ENCODE data around the gene HYOU1.
A peak's percentile ranks its signal among the peaks of the same experiment; 100 is the strongest.
"Not testable (repeated sequence)": the region's sequence is repeated elsewhere in the genome, so short reads cannot be mapped to it uniquely, and the experiment has no call there.

Gene HYOU1

GRCh38 chr11:119042927-119043326 is 14.1 kb downstream of the HYOU1 start:
- no peak for DNase-seq

- no peak for DNase-seq
Observed at GRCh38 chr11:119041821-119042514, 15.0 kb downstream of the HYOU1 start.

GRCh38 chr11:119039471-119039870 is 17.5 kb downstream of the HYOU1 start:
- DNase-seq: not testable (repeated sequence)

- no peak for DNase-seq
Observed at GRCh38 chr11:119038884-119039283, 18.1 kb downstream of the HYOU1 start.

- DNase-seq: no peak
Observed at GRCh38 chr11:119034813-119035212, 22.2 kb downstream of the HYOU1 start.

GRCh38 chr11:119033421-119033820 is 23.6 kb downstream of the HYOU1 start:
- not testable (repeated sequence) for DNase-seq

GRCh38 chr11:119031912-119032280 is 25.1 kb downstream of the HYOU1 start:
- DNase-seq: no peak

GRCh38 chr11:119030329-119031047 is 26.5 kb downstream of the HYOU1 start, which contains the start of gene SLC37A4:
Gene SLC37A4 (minus strand): TSS chr11:119030877.
- DNase-seq: peak; percentile 99

GRCh38 chr11:119030029-119030328 is 27.0 kb downstream of the HYOU1 start:
- no peak for DNase-seq

GRCh38 chr11:119029340-119030028 is 27.5 kb downstream of the HYOU1 start:
- no peak for DNase-seq

- no peak for DNase-seq
Observed at GRCh38 chr11:119029069-119029339, 28.0 kb downstream of the HYOU1 start.

- DNase-seq: no peak
Observed at GRCh38 chr11:119028346-119029068, 28.5 kb downstream of the HYOU1 start.

- DNase-seq: no peak
Observed at GRCh38 chr11:119027561-119028345, 29.3 kb downstream of the HYOU1 start.

- DNase-seq: no peak
Observed at GRCh38 chr11:119026970-119027369, 30.0 kb downstream of the HYOU1 start.

GRCh38 chr11:119025978-119026766 is 30.8 kb downstream of the HYOU1 start:
- no peak for DNase-seq

- DNase-seq: no peak
Observed at GRCh38 chr11:119025541-119025940, 31.5 kb downstream of the HYOU1 start.

GRCh38 chr11:119025099-119025473 is 31.9 kb downstream of the HYOU1 start:
- no peak for DNase-seq

GRCh38 chr11:119024430-119025098 is 32.4 kb downstream of the HYOU1 start:
- DNase-seq: no peak

- DNase-seq: no peak
Observed at GRCh38 chr11:119023741-119024140, 33.3 kb downstream of the HYOU1 start.

GRCh38 chr11:119021631-119022030 is 35.4 kb downstream of the HYOU1 start:
- DNase-seq: no peak

GRCh38 chr11:119019996-119020395 is 37.0 kb downstream of the HYOU1 start:
- DNase-seq: no peak
